Measurements from ENCODE around the gene DES. TPM values are rescaled to one million over a fixed set of nuclear protein-coding genes. Genes with fewer than 3 reads are reported as not detected.

DES gene
- total RNA-seq, 2 experiments from 2014 or later, result not detected

GRCh38 chr2:219410390-219410789 is 7.8 kb upstream of the DES start:
- DNase-seq (ENCODE audit: low spot score), result no peak
- no peaks in the 10 kb centered on the region for H3K9me3 ChIP-seq (ENCODE audit: low read length)
- no peak overlapping the region for H3K4me2 ChIP-seq (ENCODE audit: low read length)
- H3K4me1 ChIP-seq (ENCODE audit: insufficient read depth, low read length, poor library complexity, severe bottlenecking), result no peaks in the 10 kb centered on the region
- H3K4me3 ChIP-seq (ENCODE audit: low read depth, low read length, poor library complexity, severe bottlenecking), result no peak overlapping the region
- no peaks in the 10 kb centered on the region for H3K9me2 ChIP-seq (ENCODE audit: insufficient read depth, low read length)
- H3K27ac ChIP-seq (ENCODE audit: low read depth, low read length, poor library complexity, severe bottlenecking), result no peak overlapping the region
- ChIA-PET POLR2A (no interaction called here), CTCF (ENCODE audit: unreplicated experiment) (no interaction called here)
- no peaks in the 10 kb centered on the region for H4K20me1 ChIP-seq (ENCODE audit: insufficient read depth, low read length)
- H2AFZ ChIP-seq (ENCODE audit: low read length), result no peak overlapping the region
- intact Hi-C loops (cut with micrococcal nuclease; ENCODE audit: unreplicated experiment), result no loop called here
- H3K36me3 ChIP-seq (ENCODE audit: insufficient read depth, low read length), result no peaks in the 10 kb centered on the region
- TF ChIP-seq CTCF (conservative IDR thresholded peaks at IDR 0.05; ENCODE audit: low read length) (no peak), EZH2phosphoT487 (IDR thresholded peaks at IDR 0.05; ENCODE audit: borderline replicate concordance, low read depth, low read length) (no peak)
- no TSS peak for BruUV-seq (replicated peaks)
- H3K79me2 ChIP-seq (ENCODE audit: insufficient read depth, low read depth, low read length), result no peaks in the 10 kb centered on the region

- POLR2A ChIA-PET, result no interaction called here
- Histone ChIP-seq H2AFZ (ENCODE audit: low read length) (no peak overlapping the region), H4K20me1 (ENCODE audit: insufficient read depth, low read length) (no peaks in the 10 kb centered on the region), H3K4me3 (ENCODE audit: low read depth, low read length, poor library complexity, severe bottlenecking) (no peak overlapping the region), H3K9me3 (ENCODE audit: low read length) (no peaks in the 10 kb centered on the region), H3K27ac (ENCODE audit: low read depth, low read length, poor library complexity, severe bottlenecking) (no peak overlapping the region), H3K4me2 (ENCODE audit: low read length) (no peak overlapping the region), H3K36me3 (ENCODE audit: insufficient read depth, low read length) (no peaks in the 10 kb centered on the region), H3K9me2 (ENCODE audit: insufficient read depth, low read length) (no peaks in the 10 kb centered on the region), H3K79me2 (ENCODE audit: insufficient read depth, low read depth, low read length) (no peaks in the 10 kb centered on the region), H3K4me1 (ENCODE audit: insufficient read depth, low read length, poor library complexity, severe bottlenecking) (no peaks in the 10 kb centered on the region)
- TF ChIP-seq CTCF (conservative IDR thresholded peaks at IDR 0.05; ENCODE audit: low read length) (no peak), EZH2phosphoT487 (IDR thresholded peaks at IDR 0.05; ENCODE audit: borderline replicate concordance, low read depth, low read length) (no peak)
- intact Hi-C loops (cut with micrococcal nuclease; ENCODE audit: unreplicated experiment), result no loop called here
- CTCF ChIA-PET (ENCODE audit: unreplicated experiment), result no interaction called here
- BruUV-seq (replicated peaks), result no TSS peak
- no peak for DNase-seq (ENCODE audit: low spot score)
Measured at GRCh38 chr2:219414857-219415256, 3.3 kb upstream of the DES start.

GRCh38 chr2:219415580-219416234 is 2.5 kb upstream of the DES start:
- H3K4me1 ChIP-seq (ENCODE audit: insufficient read depth, low read length, poor library complexity, severe bottlenecking), result no peaks in the 10 kb centered on the region
- no peaks in the 10 kb centered on the region for H3K36me3 ChIP-seq (ENCODE audit: insufficient read depth, low read length)
- no peak overlapping the region for H3K4me2 ChIP-seq (ENCODE audit: low read length)
- DNase-seq (ENCODE audit: low spot score), result no peak
- CTCF ChIA-PET (ENCODE audit: unreplicated experiment), result no interaction called here
- no peak overlapping the region for H3K27ac ChIP-seq (ENCODE audit: low read depth, low read length, poor library complexity, severe bottlenecking)
- H3K9me2 ChIP-seq (ENCODE audit: insufficient read depth, low read length), result no peaks in the 10 kb centered on the region
- no peaks in the 10 kb centered on the region for H4K20me1 ChIP-seq (ENCODE audit: insufficient read depth, low read length)
- intact Hi-C loops (cut with micrococcal nuclease; ENCODE audit: unreplicated experiment), result no loop called here
- no peak overlapping the region for H2AFZ ChIP-seq (ENCODE audit: low read length)
- TF ChIP-seq CTCF (conservative IDR thresholded peaks at IDR 0.05; ENCODE audit: low read length), result no peak
- TF ChIP-seq EZH2phosphoT487 (IDR thresholded peaks at IDR 0.05; ENCODE audit: borderline replicate concordance, low read depth, low read length), result no peak
- no peaks in the 10 kb centered on the region for H3K9me3 ChIP-seq (ENCODE audit: low read length)
- POLR2A ChIA-PET, result interaction anchor here (0.7 to 1.1 kb wide), 2 partner anchors 27 to 673 kb away, joined by 5 to 6 read pairs; partner anchors contain the start of gene DNPEP
- no peaks in the 10 kb centered on the region for H3K79me2 ChIP-seq (ENCODE audit: insufficient read depth, low read depth, low read length)
- no peak overlapping the region for H3K4me3 ChIP-seq (ENCODE audit: low read depth, low read length, poor library complexity, severe bottlenecking)
- no TSS peak for BruUV-seq (replicated peaks)
